Liver (tissue), 9 donors: ENCODE data around the gene TUBB4B. TPM values are rescaled to one million over a fixed set of nuclear protein-coding genes. Genes with fewer than 3 reads are reported as not detected.

ENCODE experiments used
- DNase-seq: peaks from one replicate; pipeline ENCODE4 v3.0.0-alpha.2; 2017; ENCODE audit warnings: low spot score
- H3K27ac ChIP-seq, 2 donors: one replicate each; pipeline ENCODE4 v1.7.0; 2013; ENCODE audit warnings: inconsistent platforms in 2 of 2, low read length in 2 of 2, control low read depth in 1 of 2, low read depth in 1 of 2, mild to moderate bottlenecking in 1 of 2
- H3K27me3 ChIP-seq, 4 donors: one replicate each; pipeline versions ENCODE4 v1.6.1 to v1.7.0; 2013; ENCODE audit warnings: low read length in 3 of 4, inconsistent platforms in 1 of 4, mild to moderate bottlenecking in 1 of 4, moderate library complexity in 1 of 4; ENCODE audit not compliant: control insufficient read depth in 4 of 4, insufficient read depth in 4 of 4
- H3K36me3 ChIP-seq, 4 donors: one replicate each; pipeline versions ENCODE4 v1.6.1 to v1.7.0; 2013; ENCODE audit warnings: low read length in 3 of 4, mild to moderate bottlenecking in 3 of 4, low read depth in 1 of 4, moderate library complexity in 1 of 4; ENCODE audit not compliant: control insufficient read depth in 4 of 4, insufficient read depth in 3 of 4
- H3K4me1 ChIP-seq, 4 donors: one replicate each; pipeline versions ENCODE4 v1.6.1 to v1.7.0; 2013; ENCODE audit warnings: low read length in 3 of 4, mild to moderate bottlenecking in 3 of 4, moderate library complexity in 1 of 4; ENCODE audit not compliant: control insufficient read depth in 4 of 4, insufficient read depth in 4 of 4
- H3K4me3 ChIP-seq, 3 donors: one replicate each; pipeline versions ENCODE4 v1.6.1 to v1.7.0; 2013; ENCODE audit warnings: low read length in 3 of 3, control low read depth in 1 of 3, low read depth in 1 of 3, mild to moderate bottlenecking in 1 of 3
- H3K9ac ChIP-seq, 2 donors: one replicate each; pipeline ENCODE4 v1.7.0; 2013; ENCODE audit warnings: low read length in 2 of 2, mild to moderate bottlenecking in 2 of 2, moderate library complexity in 2 of 2, control low read depth in 1 of 2, low read depth in 1 of 2
- H3K9me3 ChIP-seq, 4 donors: one replicate each; pipeline versions ENCODE4 v1.6.1 to v1.7.0; 2013; ENCODE audit warnings: low read length in 3 of 4; ENCODE audit not compliant: control insufficient read depth in 4 of 4
- EGR1 ChIP-seq, 2 donors: IDR thresholded peaks; 2 replicates each; pipeline ENCODE4 v1.6.1; 2016 to 2018; ENCODE audit warnings: antibody characterized with exemption in 2 of 2, low read depth in 2 of 2
- FOXA1 ChIP-seq: IDR thresholded peaks from 2 replicates; pipeline ENCODE4 v1.6.1; 2016; ENCODE audit warnings: antibody characterized with exemption
- FOXA2 ChIP-seq: IDR thresholded peaks from 2 replicates; pipeline ENCODE4 v1.6.1; 2016; ENCODE audit warnings: antibody characterized with exemption
- GABPA ChIP-seq, 2 donors: IDR thresholded peaks in 1 of 2; conservative IDR thresholded peaks in 1 of 2; 2 replicates each; pipeline ENCODE4 v1.6.1; 2016; ENCODE audit warnings: antibody characterized with exemption in 2 of 2, mild to moderate bottlenecking in 1 of 2, moderate library complexity in 1 of 2
- HNF4A ChIP-seq, 2 donors: conservative IDR thresholded peaks; 2 replicates each; pipeline ENCODE4 v1.6.1; 2016; ENCODE audit warnings: antibody characterized with exemption in 2 of 2, mild to moderate bottlenecking in 2 of 2
- HNF4G ChIP-seq: IDR thresholded peaks from 2 replicates; pipeline ENCODE4 v1.6.1; 2016; ENCODE audit warnings: antibody characterized with exemption
- JUND ChIP-seq, 2 donors: IDR thresholded peaks; 2 replicates each; pipeline ENCODE4 v1.6.1; 2016; ENCODE audit warnings: antibody characterized with exemption in 2 of 2
- NR2F2 ChIP-seq: IDR thresholded peaks from 2 replicates; pipeline ENCODE4 v1.6.1; 2016; ENCODE audit warnings: antibody characterized with exemption
- RAD21 ChIP-seq, 2 donors: IDR thresholded peaks; 2 replicates each; pipeline ENCODE4 v1.6.1; 2016; ENCODE audit warnings: antibody characterized with exemption in 2 of 2, mild to moderate bottlenecking in 2 of 2
- SP1 ChIP-seq: IDR thresholded peaks from 2 replicates; pipeline ENCODE4 v1.6.1; 2018; ENCODE audit warnings: antibody characterized with exemption, mild to moderate bottlenecking
- YY1 ChIP-seq: IDR thresholded peaks from 2 replicates; pipeline ENCODE4 v1.6.1; 2016; ENCODE audit warnings: antibody characterized with exemption, mild to moderate bottlenecking
- WGBS: extraction: QIAGEN DNeasy Blood & Tissue Kit; methylation state at CpG from one replicate; pipeline ENCODE4 v1.1.7; 2013; 5-methylcytosine and 5-hydroxymethylcytosine counted together
- polyA plus RNA-seq, 2 donors: library from polyadenylated mRNA; stranded (reverse) in 1 of 2; unstranded in 1 of 2; fragments of 200-250 nt in 1 of 2; fragments of >200 nt in 1 of 2; fragmentation: Nextera tagmentation in 1 of 2; extraction: Ambion mirVana in 1 of 2; gene quantifications; one replicate each; pipeline versions ENCODE4 v1.2.1 to v1.2.3, GENCODE V29; 2013 to 2015
- total RNA-seq, 2 donors: library from RNA; depleted of rRNA; stranded (reverse); fragments of >200 nt; gene quantifications; one replicate each; pipeline ENCODE4 v1.2.3, GENCODE V29; 2014
- TF ChIP-seq, protein P1 (sequence below): IDR thresholded peaks from 2 replicates; pipeline ENCODE4 v1.6.1; 2016; ENCODE audit warnings: antibody characterized with exemption, mild to moderate bottlenecking
- TF ChIP-seq, protein P2 (sequence below): IDR thresholded peaks from 2 replicates; pipeline ENCODE4 v1.6.1; 2016; ENCODE audit warnings: antibody characterized with exemption
- TF ChIP-seq, protein P3 (sequence below): IDR thresholded peaks from 2 replicates; pipeline ENCODE4 v1.6.1; 2016; ENCODE audit warnings: antibody characterized with exemption
- TF ChIP-seq, protein P4 (sequence below): IDR thresholded peaks from 2 replicates; pipeline ENCODE4 v1.6.1; 2016; ENCODE audit warnings: antibody characterized with exemption
- donor health status: healthy.
- donor health status: healthy.
- donor health status: healthy.
- donor health status: healthy.
- donor health status: healthy.

TUBB4B gene
- total and polyA plus RNA-seq, 4 donors = 173 to 199 (median 185) TPM

DNA sequence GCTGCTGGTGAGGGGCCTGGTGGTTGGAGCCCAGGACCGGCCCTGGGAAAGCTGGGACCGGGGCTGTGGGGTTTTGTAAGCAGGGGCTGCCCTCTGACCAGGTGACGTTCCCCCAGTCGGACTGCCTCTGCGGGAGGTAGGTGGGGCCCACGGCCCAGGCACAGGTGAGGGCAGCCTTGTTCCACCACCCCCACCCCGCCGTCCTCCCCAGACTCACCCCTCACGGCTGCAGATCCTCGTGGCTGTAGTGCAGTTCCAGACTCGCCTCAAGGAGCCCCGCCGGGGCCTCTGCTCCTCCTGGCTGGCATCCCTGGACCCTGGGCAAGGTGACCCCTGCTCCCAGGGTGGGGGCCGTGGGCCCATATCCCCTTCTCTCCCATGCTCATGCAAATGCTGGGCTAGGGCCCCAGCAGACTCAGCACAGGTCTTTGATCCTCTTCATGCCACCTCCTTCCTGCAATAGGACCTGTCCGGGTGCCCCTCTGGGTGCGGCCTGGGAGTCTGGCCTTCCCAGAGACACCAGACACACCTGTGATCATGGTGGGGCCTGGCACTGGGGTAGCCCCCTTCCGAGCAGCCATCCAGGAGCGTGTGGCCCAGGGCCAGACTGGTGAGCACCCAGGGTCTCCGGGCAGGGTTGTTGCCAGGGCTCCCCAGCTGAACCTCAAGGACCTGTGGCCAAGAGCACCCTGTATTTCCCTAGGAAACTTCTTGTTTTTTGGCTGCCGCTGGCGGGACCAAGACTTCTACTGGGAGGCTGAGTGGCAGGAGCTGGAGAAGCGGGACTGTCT, 25.7 kb upstream of the TUBB4B start:
- Histone ChIP-seq H3K9ac (no peak overlapping the region), H3K4me1 (peaks cover 0 to 12% (median 4%) of the 10 kb centered on the region in 4 donors), H3K36me3 (peaks cover 0 to 5% (median under 1%) of the 10 kb centered on the region in 4 donors), H3K9me3 (no peaks in the 10 kb centered on the region), H3K27me3 (no peaks in the 10 kb centered on the region), H3K27ac (no peak overlapping the region), H3K4me3 (no peak overlapping the region)
- TF ChIP-seq FOXA2 = no peak
- TF ChIP-seq, protein P1, sequence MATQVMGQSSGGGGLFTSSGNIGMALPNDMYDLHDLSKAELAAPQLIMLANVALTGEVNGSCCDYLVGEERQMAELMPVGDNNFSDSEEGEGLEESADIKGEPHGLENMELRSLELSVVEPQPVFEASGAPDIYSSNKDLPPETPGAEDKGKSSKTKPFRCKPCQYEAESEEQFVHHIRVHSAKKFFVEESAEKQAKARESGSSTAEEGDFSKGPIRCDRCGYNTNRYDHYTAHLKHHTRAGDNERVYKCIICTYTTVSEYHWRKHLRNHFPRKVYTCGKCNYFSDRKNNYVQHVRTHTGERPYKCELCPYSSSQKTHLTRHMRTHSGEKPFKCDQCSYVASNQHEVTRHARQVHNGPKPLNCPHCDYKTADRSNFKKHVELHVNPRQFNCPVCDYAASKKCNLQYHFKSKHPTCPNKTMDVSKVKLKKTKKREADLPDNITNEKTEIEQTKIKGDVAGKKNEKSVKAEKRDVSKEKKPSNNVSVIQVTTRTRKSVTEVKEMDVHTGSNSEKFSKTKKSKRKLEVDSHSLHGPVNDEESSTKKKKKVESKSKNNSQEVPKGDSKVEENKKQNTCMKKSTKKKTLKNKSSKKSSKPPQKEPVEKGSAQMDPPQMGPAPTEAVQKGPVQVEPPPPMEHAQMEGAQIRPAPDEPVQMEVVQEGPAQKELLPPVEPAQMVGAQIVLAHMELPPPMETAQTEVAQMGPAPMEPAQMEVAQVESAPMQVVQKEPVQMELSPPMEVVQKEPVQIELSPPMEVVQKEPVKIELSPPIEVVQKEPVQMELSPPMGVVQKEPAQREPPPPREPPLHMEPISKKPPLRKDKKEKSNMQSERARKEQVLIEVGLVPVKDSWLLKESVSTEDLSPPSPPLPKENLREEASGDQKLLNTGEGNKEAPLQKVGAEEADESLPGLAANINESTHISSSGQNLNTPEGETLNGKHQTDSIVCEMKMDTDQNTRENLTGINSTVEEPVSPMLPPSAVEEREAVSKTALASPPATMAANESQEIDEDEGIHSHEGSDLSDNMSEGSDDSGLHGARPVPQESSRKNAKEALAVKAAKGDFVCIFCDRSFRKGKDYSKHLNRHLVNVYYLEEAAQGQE = no peak
- no peak for TF ChIP-seq NR2F2
- TF ChIP-seq YY1 = no peak
- TF ChIP-seq HNF4A (conservative IDR thresholded peaks at IDR 0.05) = no peak
- no peak for TF ChIP-seq GABPA (IDR thresholded peaks at IDR 0.05 in 1 of 2, conservative IDR thresholded peaks at IDR 0.05 in 1 of 2)
- TF ChIP-seq SP1 = no peak
- TF ChIP-seq JUND (IDR thresholded peaks at IDR 0.05) = no peak
- no peak for TF ChIP-seq RAD21 (IDR thresholded peaks at IDR 0.05)
- TF ChIP-seq, protein P2, sequence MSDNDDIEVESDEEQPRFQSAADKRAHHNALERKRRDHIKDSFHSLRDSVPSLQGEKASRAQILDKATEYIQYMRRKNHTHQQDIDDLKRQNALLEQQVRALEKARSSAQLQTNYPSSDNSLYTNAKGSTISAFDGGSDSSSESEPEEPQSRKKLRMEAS = no peak
- no peak for TF ChIP-seq EGR1 (IDR thresholded peaks at IDR 0.05; ENCODE audit: low read depth in 2 of 2)
- TF ChIP-seq, protein P3, sequence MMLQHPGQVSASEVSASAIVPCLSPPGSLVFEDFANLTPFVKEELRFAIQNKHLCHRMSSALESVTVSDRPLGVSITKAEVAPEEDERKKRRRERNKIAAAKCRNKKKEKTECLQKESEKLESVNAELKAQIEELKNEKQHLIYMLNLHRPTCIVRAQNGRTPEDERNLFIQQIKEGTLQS = no peak
- TF ChIP-seq FOXA1 = no peak
- TF ChIP-seq, protein P4, sequence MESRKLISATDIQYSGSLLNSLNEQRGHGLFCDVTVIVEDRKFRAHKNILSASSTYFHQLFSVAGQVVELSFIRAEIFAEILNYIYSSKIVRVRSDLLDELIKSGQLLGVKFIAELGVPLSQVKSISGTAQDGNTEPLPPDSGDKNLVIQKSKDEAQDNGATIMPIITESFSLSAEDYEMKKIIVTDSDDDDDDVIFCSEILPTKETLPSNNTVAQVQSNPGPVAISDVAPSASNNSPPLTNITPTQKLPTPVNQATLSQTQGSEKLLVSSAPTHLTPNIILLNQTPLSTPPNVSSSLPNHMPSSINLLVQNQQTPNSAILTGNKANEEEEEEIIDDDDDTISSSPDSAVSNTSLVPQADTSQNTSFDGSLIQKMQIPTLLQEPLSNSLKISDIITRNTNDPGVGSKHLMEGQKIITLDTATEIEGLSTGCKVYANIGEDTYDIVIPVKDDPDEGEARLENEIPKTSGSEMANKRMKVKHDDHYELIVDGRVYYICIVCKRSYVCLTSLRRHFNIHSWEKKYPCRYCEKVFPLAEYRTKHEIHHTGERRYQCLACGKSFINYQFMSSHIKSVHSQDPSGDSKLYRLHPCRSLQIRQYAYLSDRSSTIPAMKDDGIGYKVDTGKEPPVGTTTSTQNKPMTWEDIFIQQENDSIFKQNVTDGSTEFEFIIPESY = no peak
- 96% methylated on average over 22 of the region's 22 CpGs for WGBS
- DNase-seq = no peak

DNA sequence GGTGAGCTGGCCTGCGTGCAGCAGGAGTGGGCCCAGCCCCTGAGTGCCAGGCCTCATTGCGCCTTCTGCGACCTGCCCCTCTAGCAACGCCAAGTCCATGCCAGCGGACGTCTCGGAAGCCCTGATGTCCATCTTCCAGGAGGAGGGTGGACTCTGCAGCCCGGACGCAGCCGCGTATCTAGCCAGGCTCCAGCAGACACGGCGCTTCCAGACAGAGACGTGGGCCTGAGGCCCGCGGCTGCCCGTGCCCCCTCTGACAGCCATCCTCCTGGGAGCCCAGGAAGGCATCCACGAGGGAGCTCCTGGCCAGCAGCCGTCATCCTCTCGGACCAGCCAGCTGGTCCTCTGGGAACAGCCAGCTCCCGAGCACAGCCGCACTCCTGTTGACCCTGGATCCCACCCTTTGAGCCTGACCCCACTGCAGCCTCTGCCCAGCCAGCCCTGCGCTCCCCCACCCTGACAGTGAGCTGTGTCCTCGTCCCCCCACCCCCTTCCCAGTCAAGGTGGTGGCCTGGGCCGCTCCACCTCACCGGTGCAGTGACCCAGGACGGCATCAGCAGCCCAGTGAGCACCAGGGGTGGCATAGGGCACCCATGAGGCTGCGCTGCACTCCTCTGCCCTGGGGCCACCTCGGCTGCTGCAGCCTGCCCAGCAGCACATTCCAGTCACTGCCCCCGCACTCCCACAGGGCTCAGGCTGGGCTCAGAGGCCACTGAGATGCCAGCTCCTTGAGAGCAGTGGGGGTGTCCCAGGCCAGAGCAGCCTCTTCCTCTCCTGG, 24.7 kb upstream of the TUBB4B start:
- H3K27me3 ChIP-seq = no peaks in the 10 kb centered on the region
- no peak for TF ChIP-seq HNF4G
- no peak for TF ChIP-seq FOXA2
- no peak for TF ChIP-seq NR2F2
- no peak for TF ChIP-seq EGR1 (IDR thresholded peaks at IDR 0.05; ENCODE audit: low read depth in 2 of 2)
- 95% methylated on average over 30 of the region's 30 CpGs for WGBS
- no peak for DNase-seq
- H3K4me1 ChIP-seq = peaks cover 0 to 12% (median 5%) of the 10 kb centered on the region in 4 donors
- no peak overlapping the region for H3K9ac ChIP-seq
- no peak overlapping the region for H3K27ac ChIP-seq
- no peak overlapping the region for H3K4me3 ChIP-seq
- H3K36me3 ChIP-seq = peaks cover 0 to 5% (median under 1%) of the 10 kb centered on the region in 4 donors
- no peaks in the 10 kb centered on the region for H3K9me3 ChIP-seq
